Esophagus squamous epithelium (tissue), 4 donors: ENCODE data around the gene THAP3.
"Not testable (repeated sequence)": the region's sequence is repeated elsewhere in the genome, so short reads cannot be mapped to it uniquely, and the experiment has no call there.

Experiments used
- POLR2A ChIP-seq, 4 donors: fragments of 450-650 bp; IDR thresholded peaks; one replicate each; pipeline ENCODE4 v1.6.1; 2017; ENCODE audit warnings: antibody characterized with exemption in 4 of 4, mild to moderate bottlenecking in 4 of 4, moderate library complexity in 3 of 4
- TF ChIP-seq, protein P1 (sequence below), 6 experiments: fragments of 450-650 bp in 4 of 6; fragments of 200-600 bp in 2 of 6; sonication (generic) in 2 of 6; IDR thresholded peaks; one replicate each; pipeline ENCODE4 v1.5.1; 2016 to 2019; ENCODE audit warnings: antibody characterized with exemption in 6 of 6, mild to moderate bottlenecking in 4 of 6, moderate library complexity in 4 of 6

- TF ChIP-seq, protein P1, sequence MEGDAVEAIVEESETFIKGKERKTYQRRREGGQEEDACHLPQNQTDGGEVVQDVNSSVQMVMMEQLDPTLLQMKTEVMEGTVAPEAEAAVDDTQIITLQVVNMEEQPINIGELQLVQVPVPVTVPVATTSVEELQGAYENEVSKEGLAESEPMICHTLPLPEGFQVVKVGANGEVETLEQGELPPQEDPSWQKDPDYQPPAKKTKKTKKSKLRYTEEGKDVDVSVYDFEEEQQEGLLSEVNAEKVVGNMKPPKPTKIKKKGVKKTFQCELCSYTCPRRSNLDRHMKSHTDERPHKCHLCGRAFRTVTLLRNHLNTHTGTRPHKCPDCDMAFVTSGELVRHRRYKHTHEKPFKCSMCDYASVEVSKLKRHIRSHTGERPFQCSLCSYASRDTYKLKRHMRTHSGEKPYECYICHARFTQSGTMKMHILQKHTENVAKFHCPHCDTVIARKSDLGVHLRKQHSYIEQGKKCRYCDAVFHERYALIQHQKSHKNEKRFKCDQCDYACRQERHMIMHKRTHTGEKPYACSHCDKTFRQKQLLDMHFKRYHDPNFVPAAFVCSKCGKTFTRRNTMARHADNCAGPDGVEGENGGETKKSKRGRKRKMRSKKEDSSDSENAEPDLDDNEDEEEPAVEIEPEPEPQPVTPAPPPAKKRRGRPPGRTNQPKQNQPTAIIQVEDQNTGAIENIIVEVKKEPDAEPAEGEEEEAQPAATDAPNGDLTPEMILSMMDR (IDR thresholded peaks at IDR 0.05): not testable (repeated sequence)
- not testable (repeated sequence) for TF ChIP-seq POLR2A (IDR thresholded peaks at IDR 0.05)
Observed at GRCh38 chr1:6636778-6637177, 12.1 kb downstream of the THAP3 start.
